GM12878 (cell line): ENCODE measurements around the gene ZNF248. TPM values are rescaled to one million over a fixed set of nuclear protein-coding genes. Genes with fewer than 3 reads are reported as not detected.
A peak's percentile ranks its signal among the peaks of the same experiment; 100 is the strongest.

Experiments
- BACH1 ChIP-seq: fragments of 450-650 bp; IDR thresholded peaks from 2 replicates; pipeline ENCODE4 v1.6.1; 2017; ENCODE audit warnings: mild to moderate bottlenecking, borderline replicate concordance
- CHD1 ChIP-seq: IDR thresholded peaks from 2 replicates; pipeline ENCODE4 v1.6.1; 2012; ENCODE audit warnings: low read depth, low read length, improper control_type of control experiment
- FOXM1 ChIP-seq: IDR thresholded peaks from 2 replicates; pipeline ENCODE4 v1.6.1; 2012; ENCODE audit warnings: low read depth, mild to moderate bottlenecking, inconsistent platforms, low read length, moderate library complexity
- IKZF1 ChIP-seq: fragments of 450-650 bp; conservative IDR thresholded peaks from 2 replicates; pipeline ENCODE4 v1.6.1; 2017; ENCODE audit warnings: antibody characterized with exemption, mild to moderate bottlenecking
- KLF5 ChIP-seq: fragments of 450-650 bp; IDR thresholded peaks from 2 replicates; pipeline ENCODE4 v1.6.1; 2014; ENCODE audit warnings: mild to moderate bottlenecking; ENCODE audit not compliant: partially characterized antibody
- MTA2 ChIP-seq: fragments of 450-650 bp; IDR thresholded peaks from 2 replicates; pipeline ENCODE4 v1.6.1; 2016; ENCODE audit warnings: low read depth, mild to moderate bottlenecking, moderate library complexity
- MYB ChIP-seq: fragments of 150-350 bp; IDR thresholded peaks from 2 replicates; pipeline ENCODE4 v1.6.1; 2014; ENCODE audit warnings: mild to moderate bottlenecking, low read depth, low read length, borderline replicate concordance
- NFYA ChIP-seq: IDR thresholded peaks from 2 replicates; pipeline ENCODE4 v1.6.1; 2011; ENCODE audit warnings: low read depth, mild to moderate bottlenecking, low read length, improper control_type of control experiment, borderline replicate concordance
- ZBED1 ChIP-seq: IDR thresholded peaks from 2 replicates; pipeline ENCODE4 v1.6.1; 2016; ENCODE audit warnings: borderline replicate concordance
- polyA plus RNA-seq, 11 experiments: library from polyadenylated mRNA; depleted of rRNA in 4 of 11; unstranded in 6 of 11; stranded (reverse) in 5 of 11; fragments of >200 nt; fragmentation: Nextera tagmentation in 4 of 11; fragmentation: Illumina TruSeq in 1 of 11; extraction: Ambion mirVana in 4 of 11; extraction: Trizol in 1 of 11; gene quantifications; 1 replicate in 1 of 11; 2 replicates in 10 of 11; pipeline versions ENCODE4 v1.2.1 to v1.2.3, GENCODE V29; 2011 to 2016; ENCODE audit warnings: inconsistent platforms in 2 of 11, missing spikeins in 2 of 11, low read depth in 1 of 11
- total RNA-seq, 4 experiments: library from RNA; depleted of rRNA in 3 of 4; stranded (reverse); fragments of >200 nt in 3 of 4; fragmentation: Illumina TruSeq in 1 of 4; extraction: Trizol in 1 of 4; gene quantifications; 2 replicates each; pipeline versions ENCODE4 v1.2.1 to v1.2.3, GENCODE V29; 2013 to 2021
- TF ChIP-seq, protein P1 (sequence below): IDR thresholded peaks from 2 replicates; pipeline ENCODE4 v1.6.1; 2011; ENCODE audit warnings: mild to moderate bottlenecking, low read depth, low read length, moderate library complexity; ENCODE audit not compliant: insufficient replicate concordance
- TF ChIP-seq, protein P2 (sequence below): fragments of 450-650 bp; IDR thresholded peaks from 2 replicates; pipeline ENCODE4 v1.6.1; 2014; ENCODE audit warnings: mild to moderate bottlenecking
- TF ChIP-seq, protein P3 (sequence below): fragments of 450-650 bp; conservative IDR thresholded peaks from 2 replicates; pipeline ENCODE4 v1.6.1; 2017; ENCODE audit warnings: mild to moderate bottlenecking, moderate library complexity
- TF ChIP-seq, protein P4 (sequence below): fragments of 450-650 bp; IDR thresholded peaks from 2 replicates; pipeline ENCODE4 v1.6.1; 2017; ENCODE audit warnings: mild to moderate bottlenecking, low read depth, inconsistent platforms; ENCODE audit not compliant: poor library complexity, severe bottlenecking
- TF ChIP-seq, protein P5 (sequence below), 3 experiments: IDR thresholded peaks in 2 of 3; conservative IDR thresholded peaks in 1 of 3; 2 replicates each; pipeline ENCODE4 v1.5.1; 2011; ENCODE audit warnings: low read depth in 3 of 3, low read length in 3 of 3, mild to moderate bottlenecking in 3 of 3, control low read depth in 2 of 3, moderate library complexity in 2 of 3, inconsistent platforms in 1 of 3, mixed read lengths in 1 of 3; ENCODE audit not compliant: control insufficient read depth in 2 of 3, insufficient read depth in 1 of 3; ENCODE audit errors: extremely low read depth in 1 of 3

ZNF248 gene
- total and polyA plus RNA-seq, 10 of the 15 experiments (the other 5 are each of a cell fraction or from before 2014, with no cell fraction given), result 2.0 to 16.3 (median 8.9) TPM

DNA sequence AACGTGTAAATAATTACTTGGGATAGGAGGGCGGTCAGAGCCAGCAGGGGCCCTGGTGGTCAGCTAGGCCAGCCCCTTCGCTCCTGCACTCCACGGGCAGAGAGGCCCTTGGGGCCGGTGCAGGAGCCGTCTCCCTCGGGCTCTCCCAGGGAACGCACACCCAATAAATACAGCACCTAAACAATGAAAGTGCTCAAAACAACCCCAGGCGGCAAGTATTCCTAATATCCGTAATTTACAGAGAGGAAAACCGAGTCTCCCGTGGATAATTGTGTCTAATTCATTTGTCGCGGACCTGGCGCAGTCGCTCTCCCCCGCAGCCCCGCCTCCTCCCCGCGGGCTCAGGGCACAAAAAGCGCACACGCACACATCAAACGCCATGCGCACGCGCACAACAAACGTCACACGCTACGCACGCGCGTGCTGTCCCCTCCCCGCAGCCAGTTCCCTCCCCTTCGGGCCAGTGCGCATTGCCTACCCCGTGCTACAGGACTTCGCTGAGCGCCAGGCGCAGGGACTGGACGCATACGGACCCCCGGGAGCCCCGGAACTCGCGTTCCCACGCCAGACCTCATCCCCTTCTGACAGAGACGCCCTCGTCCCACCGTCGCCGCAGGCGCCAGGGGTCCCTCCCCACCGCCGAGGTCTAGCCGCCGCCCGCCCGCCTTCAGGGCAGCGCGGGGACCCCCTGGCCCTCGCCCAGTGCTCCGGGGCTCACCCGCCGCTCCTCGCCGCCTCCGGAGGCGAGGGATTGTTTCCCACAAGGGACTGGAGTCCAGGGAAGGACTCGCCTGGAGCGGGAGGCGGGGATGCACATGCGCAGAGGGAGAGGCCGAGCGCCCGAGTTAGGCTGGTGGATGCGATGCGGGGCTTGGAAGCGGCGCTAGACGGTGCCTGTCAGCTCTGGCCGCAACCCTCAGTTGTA lies at the start of gene ZNF248 (continued):
- TF ChIP-seq, protein P1, sequence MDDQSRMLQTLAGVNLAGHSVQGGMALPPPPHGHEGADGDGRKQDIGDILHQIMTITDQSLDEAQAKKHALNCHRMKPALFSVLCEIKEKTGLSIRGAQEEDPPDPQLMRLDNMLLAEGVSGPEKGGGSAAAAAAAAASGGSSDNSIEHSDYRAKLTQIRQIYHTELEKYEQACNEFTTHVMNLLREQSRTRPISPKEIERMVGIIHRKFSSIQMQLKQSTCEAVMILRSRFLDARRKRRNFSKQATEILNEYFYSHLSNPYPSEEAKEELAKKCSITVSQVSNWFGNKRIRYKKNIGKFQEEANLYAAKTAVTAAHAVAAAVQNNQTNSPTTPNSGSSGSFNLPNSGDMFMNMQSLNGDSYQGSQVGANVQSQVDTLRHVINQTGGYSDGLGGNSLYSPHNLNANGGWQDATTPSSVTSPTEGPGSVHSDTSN, result no peak
- TF ChIP-seq ZBED1 (no peak), FOXM1 (no peak), KLF5 (no peak), BACH1 (no peak), CHD1 (no peak), NFYA (no peak), MYB (no peak), IKZF1 (peak; percentile 94), MTA2 (0 out of 2 replicates have a peak, but pooled peaks have one; percentile 26)
- TF ChIP-seq, protein P2, sequence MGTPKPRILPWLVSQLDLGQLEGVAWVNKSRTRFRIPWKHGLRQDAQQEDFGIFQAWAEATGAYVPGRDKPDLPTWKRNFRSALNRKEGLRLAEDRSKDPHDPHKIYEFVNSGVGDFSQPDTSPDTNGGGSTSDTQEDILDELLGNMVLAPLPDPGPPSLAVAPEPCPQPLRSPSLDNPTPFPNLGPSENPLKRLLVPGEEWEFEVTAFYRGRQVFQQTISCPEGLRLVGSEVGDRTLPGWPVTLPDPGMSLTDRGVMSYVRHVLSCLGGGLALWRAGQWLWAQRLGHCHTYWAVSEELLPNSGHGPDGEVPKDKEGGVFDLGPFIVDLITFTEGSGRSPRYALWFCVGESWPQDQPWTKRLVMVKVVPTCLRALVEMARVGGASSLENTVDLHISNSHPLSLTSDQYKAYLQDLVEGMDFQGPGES, result no peak
- TF ChIP-seq, protein P3, sequence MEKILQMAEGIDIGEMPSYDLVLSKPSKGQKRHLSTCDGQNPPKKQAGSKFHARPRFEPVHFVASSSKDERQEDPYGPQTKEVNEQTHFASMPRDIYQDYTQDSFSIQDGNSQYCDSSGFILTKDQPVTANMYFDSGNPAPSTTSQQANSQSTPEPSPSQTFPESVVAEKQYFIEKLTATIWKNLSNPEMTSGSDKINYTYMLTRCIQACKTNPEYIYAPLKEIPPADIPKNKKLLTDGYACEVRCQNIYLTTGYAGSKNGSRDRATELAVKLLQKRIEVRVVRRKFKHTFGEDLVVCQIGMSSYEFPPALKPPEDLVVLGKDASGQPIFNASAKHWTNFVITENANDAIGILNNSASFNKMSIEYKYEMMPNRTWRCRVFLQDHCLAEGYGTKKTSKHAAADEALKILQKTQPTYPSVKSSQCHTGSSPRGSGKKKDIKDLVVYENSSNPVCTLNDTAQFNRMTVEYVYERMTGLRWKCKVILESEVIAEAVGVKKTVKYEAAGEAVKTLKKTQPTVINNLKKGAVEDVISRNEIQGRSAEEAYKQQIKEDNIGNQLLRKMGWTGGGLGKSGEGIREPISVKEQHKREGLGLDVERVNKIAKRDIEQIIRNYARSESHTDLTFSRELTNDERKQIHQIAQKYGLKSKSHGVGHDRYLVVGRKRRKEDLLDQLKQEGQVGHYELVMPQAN, result peak; percentile 66
- TF ChIP-seq, protein P4, sequence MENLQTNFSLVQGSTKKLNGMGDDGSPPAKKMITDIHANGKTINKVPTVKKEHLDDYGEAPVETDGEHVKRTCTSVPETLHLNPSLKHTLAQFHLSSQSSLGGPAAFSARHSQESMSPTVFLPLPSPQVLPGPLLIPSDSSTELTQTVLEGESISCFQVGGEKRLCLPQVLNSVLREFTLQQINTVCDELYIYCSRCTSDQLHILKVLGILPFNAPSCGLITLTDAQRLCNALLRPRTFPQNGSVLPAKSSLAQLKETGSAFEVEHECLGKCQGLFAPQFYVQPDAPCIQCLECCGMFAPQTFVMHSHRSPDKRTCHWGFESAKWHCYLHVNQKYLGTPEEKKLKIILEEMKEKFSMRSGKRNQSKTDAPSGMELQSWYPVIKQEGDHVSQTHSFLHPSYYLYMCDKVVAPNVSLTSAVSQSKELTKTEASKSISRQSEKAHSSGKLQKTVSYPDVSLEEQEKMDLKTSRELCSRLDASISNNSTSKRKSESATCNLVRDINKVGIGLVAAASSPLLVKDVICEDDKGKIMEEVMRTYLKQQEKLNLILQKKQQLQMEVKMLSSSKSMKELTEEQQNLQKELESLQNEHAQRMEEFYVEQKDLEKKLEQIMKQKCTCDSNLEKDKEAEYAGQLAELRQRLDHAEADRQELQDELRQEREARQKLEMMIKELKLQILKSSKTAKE, result no peak
- TF ChIP-seq, protein P5, sequence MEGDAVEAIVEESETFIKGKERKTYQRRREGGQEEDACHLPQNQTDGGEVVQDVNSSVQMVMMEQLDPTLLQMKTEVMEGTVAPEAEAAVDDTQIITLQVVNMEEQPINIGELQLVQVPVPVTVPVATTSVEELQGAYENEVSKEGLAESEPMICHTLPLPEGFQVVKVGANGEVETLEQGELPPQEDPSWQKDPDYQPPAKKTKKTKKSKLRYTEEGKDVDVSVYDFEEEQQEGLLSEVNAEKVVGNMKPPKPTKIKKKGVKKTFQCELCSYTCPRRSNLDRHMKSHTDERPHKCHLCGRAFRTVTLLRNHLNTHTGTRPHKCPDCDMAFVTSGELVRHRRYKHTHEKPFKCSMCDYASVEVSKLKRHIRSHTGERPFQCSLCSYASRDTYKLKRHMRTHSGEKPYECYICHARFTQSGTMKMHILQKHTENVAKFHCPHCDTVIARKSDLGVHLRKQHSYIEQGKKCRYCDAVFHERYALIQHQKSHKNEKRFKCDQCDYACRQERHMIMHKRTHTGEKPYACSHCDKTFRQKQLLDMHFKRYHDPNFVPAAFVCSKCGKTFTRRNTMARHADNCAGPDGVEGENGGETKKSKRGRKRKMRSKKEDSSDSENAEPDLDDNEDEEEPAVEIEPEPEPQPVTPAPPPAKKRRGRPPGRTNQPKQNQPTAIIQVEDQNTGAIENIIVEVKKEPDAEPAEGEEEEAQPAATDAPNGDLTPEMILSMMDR (IDR thresholded peaks at IDR 0.05 in 2 of 3, conservative IDR thresholded peaks at IDR 0.05 in 1 of 3; ENCODE audit: control insufficient read depth in 2 of 3, extremely low read depth in 1 of 3, insufficient read depth in 1 of 3, low read depth in 3 of 3, low read length in 3 of 3), result no peak
